22Rv1 (cell line): Measurements from ENCODE around the gene CDC23.

Experiments used
- CTCF ChIP-seq: fragments of 450-650 bp; IDR thresholded peaks from 2 replicates; pipeline ENCODE4 v1.5.1; 2017; ENCODE audit warnings: mild to moderate bottlenecking
- ZFX ChIP-seq: fragments of 450-650 bp; IDR thresholded peaks from 2 replicates; pipeline ENCODE4 v1.6.1; 2017; ENCODE audit warnings: antibody characterized with exemption, borderline replicate concordance

GRCh38 chr5:138141734-138142133, 71.4 kb downstream of the CDC23 start:
- no peak for TF ChIP-seq CTCF
- no peak for TF ChIP-seq ZFX
